GM19455 (cell line): ENCODE data around the gene ZNHIT3.
"Not testable (repeated sequence)": the region's sequence is repeated elsewhere in the genome, so short reads cannot be mapped to it uniquely, and the experiment has no call there.

Experiments used
- ATAC-seq: cut with Tn5 transposase; IDR thresholded peaks from one replicate; pipeline ENCODE4 v1.9.1; 2021; ENCODE audit not compliant: unreplicated experiment

ZNHIT3 gene

DNA sequence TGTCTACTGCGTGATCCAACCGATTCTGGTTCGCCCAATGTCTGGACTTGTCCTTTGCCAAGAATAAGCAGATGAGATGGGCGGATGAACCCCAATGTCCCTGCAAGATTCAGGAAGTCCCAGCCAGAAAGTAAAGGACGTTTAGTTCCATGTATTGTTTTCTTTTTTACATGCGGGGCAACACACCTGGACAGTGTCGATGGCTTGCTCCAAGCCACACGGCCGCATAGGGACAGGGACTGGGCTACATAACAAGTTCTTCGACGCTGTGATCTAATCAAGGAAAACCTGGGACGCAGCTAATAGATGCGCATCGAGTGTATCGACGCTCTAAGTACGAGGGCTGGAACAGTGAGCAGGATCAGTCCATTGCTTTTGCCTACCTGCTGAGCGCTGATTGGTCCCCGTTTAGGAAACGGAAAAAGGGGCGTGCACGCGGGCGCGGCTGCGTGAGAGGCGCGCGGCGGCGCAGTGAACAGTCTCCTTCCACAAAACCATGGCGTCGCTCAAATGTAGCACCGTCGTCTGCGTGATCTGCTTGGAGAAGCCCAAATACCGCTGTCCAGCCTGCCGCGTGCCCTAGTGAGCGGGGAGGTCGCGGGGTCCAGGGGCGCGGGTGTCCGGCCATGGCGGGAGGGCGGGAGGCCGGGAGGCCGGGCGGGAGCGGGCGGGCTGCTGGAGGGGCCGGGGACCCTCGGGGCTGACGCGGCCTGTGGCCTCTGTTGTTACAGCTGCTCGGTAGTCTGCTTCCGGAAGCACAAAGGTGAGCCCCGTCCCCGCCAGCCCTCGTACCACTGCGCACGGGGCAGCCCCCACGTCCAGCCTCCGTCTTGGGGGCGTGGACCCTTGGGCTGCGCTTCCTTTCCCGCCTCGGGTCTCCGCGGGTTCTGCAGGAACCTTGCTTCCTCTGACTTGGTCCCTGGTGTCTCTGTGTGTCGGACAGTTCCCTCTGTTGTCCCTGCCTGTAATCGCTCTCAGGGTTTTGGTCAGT lies at the start of gene ZNHIT3:
ZNHIT3 (plus strand) TSS at position 478 of the 991 bp plus-strand sequence; CDS start at position 497, 19 bp downstream.
- peak; percentile 84 for ATAC-seq

DNA sequence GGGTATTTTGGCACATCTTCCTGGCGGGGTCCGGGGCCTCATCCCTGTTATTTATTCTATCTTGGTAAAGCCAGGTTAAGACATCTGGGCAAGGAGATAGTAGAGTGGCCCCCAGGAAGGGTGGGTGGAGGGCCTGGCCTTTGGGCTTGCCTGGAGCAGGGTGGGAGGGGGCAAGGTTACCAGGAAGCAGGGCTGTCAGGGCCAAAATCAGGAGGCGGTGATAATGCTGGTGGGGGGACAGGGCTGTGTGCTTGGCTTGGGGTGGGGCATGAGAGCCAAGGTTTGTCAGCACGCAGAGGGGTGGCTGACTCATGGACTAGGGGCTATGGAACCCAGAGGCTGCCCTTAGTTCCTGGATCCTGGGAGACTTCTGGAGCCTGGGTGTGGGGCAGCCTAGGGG lies 44.7 kb upstream of the ZNHIT3 start:
- not testable (repeated sequence) for ATAC-seq

DNA sequence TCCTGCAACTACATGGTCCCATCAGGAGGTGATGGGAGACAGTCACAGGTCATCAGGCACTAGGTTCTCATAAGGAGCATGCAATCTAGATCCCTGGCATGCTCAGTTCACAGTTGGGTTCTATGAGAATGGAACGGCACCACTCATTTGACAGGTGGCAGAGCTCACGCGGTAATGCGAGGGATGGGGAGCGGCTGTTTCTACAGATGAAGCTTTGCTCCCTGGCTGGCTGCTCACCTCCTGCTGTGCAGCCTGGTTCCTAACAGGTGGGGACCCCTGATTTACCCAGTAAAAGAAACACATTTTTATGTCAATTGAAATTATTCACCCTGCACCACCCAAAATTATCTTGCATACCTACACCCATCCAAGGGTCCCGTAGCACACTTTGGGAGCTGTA lies 42.7 kb upstream of the ZNHIT3 start:
- no peak for ATAC-seq

DNA sequence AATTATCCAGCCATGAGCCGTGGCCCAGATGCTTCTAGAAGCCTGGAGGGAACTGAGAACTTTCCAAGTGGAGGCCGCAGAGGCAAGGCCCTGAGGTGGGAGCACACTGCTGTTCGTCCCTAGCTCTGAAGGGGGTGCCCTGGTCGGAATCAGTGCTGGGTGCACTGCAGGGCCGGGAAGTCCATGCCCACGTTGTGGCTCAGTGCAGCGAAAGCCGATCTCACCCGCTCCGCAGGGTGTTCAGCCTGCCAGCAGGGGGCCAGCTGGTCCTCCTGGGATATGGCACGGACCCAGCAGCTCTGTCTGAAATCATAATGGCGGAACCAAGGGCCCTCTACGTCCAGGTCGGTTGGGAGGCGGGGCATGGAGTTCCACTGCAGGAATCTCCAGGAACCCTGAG lies 36.5 kb upstream of the ZNHIT3 start:
- not testable (repeated sequence) for ATAC-seq

DNA sequence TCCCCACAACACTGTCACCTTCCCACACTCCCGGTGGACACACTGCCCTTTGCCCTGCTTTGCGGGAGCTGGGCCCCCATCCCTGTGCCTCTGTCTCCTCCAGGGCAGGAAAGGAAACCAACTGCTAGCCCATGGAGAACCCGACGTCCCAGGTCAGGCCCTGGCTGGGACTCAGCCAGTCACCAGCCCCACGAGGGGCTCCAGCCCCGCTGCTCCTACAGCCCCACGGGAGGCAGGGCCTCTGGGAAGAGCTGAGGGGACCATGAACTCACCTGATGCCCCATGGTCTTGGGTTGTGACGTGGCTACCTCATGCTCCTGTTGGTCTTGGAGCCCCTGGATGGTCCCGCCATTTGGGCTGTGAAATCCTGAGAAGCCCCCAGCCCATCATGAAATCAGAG lies 33.6 kb upstream of the ZNHIT3 start:
- not testable (repeated sequence) for ATAC-seq

DNA sequence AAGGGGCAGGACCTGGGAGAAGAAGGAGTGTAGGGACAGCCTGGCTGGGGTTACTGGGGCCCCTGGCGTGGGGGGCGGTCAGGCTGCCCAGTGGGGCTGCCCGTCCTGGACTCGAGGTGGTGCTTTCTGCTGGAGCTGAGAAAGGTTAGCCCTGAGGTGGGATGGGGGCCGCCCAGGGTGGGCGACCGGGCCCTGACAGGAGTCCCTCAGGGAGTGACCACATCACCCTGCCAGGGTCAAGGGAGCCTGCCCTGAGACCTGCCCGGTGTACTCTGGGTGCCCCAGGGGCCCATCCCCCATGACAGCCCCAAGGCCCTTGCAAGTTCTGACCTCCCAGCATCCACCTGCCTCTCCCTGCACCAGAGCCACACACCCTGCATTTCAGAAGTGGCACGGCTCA lies 28.8 kb upstream of the ZNHIT3 start:
- ATAC-seq: not testable (repeated sequence)

DNA sequence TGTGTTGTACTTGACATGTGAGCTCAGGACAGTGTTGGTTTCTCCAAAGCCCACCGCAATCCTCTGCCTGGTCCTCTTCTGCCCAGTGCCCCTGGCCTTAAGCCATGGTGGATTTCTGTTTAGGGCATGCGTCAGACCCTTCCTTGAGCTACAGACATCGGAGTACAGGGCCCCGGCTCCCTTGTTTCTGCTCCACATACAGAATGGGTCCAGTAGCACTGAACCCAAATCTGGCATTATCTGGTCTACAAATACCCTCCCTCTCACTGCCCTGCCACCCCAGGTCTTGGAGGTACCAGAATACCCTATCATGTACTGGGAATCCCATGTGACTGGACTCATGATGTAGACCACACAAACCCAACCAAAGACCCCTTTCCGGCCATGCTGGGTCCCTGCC lies 27.4 kb upstream of the ZNHIT3 start:
- ATAC-seq: no peak

DNA sequence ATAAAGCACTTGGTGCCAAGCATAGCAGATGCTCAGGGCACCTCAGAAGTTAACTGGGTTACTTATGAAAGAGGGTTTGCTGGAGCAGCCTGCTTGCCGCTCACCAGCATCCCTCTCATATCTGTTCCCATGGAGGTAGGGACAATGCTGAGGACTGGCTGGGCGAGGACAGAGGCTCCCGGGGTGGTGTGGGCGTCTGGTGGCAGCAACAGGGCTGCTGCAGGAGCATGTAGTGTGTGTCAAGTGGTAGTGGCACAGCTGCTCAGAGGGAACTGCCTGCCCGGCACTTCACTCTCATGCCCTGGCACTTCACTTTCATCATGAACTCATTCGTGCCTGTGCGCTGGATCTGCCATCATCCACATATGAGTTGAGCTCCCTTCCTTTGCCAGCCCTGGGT lies 26.9 kb upstream of the ZNHIT3 start:
- ATAC-seq: no peak

DNA sequence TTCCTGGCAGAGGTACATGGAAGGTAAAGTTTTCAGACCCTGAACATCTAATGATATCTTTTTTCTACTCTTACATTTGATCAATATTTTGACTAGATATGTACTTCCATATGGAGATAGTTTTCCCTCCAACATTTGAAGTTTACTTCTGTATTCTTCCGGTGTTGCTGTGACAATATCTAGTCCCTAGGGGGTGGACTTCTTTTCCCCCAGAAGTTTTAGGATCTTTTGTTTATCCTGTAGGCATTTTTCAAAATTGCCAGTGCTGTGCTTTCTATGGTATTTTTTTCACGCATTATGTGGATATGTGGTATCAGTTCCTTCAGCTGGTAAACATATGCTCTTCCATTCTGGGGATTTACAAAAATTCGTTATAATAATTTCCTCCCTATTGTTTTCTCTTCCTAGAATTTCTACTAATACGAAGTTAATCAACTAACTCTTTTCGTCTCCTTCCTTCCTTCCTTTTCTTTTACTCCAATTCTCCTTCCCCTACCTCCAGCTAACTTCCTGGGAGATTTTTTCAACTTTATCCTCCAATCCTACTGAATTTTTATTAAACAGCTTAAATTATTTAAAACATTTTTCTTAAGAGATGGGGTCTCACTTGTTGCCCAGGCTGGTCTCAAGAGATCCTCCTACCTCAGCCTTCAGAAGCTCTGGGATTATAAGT lies 26.1 kb upstream of the ZNHIT3 start:
- no peak for ATAC-seq

DNA sequence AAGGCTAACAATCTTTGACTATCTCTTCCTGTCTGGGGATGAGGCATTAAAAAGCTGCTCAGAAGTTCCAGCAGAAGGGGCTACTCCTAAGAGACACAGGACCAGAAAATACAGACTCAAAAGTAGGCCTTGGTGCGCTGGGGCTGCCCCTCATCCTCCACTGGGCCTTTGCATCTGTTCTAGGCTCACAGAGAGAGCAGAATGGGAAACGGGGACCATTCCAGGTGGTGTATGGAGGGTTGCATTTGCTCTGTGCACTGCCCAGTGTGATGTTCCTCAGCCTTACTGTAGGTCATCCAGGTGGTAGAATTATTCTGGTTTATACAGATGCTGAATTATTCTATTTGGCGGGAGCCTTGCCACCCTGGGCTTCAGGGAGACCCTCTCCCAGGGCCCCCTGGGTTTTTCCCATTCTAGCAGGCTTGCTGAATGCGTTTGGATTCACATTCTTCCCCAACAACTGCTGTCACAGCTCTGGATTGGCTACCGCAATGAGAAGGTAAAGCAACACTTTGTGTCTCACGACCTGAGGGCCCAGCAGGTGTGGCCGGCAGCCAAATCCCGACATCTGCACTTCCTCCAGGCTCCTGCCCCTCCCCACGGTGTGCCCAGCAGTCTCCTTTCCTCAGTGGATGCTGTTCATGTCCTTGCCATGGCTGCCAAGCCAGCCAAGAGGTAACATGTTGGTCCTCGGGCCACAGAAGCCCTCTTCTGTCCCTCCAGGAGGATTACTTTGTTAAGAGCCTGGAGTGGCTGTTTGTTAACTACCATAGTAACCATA lies 25.0 kb upstream of the ZNHIT3 start:
- no peak for ATAC-seq

DNA sequence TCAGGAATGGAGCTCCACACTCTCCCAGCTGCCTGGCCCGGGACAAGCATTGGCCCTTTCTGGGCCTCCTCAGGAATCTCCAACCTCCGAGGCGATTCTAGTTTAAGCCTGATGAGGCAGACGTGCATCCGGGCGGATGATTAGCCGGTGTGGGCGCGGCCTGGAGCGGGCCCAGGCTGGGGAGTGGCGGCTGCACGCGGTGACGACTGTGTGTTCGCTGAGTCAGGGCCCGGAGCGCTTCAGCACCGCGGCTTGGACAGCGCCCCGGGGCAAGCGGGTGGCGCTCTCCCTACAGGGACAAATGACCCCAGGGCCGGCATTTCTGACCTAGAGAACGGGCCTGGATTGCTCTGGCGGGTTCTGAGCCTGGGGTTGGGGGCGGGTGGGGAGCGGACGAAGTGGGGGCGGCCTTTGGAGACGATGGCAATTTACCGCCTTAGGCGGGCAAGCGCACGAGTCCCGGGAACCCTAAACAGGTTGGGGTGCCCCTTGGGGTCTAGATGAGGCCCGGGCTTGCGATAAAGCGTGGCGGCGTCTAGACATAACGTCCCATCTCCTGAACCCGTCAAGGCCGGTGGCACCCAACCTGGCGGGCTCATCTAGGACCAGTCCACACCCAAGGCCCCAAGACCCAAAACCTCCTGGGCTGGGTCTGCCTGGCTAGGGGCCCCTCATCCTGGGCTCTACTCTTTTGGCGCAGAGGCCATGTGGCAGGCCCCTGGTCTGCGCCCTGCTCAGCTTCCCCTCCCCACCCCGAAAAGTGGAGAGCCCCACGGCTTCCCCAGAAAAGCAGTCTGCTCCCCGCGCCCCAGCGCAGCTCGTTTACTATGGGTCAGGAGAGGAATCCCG lies 22.3 kb upstream of the ZNHIT3 start:
- ATAC-seq: no peak

DNA sequence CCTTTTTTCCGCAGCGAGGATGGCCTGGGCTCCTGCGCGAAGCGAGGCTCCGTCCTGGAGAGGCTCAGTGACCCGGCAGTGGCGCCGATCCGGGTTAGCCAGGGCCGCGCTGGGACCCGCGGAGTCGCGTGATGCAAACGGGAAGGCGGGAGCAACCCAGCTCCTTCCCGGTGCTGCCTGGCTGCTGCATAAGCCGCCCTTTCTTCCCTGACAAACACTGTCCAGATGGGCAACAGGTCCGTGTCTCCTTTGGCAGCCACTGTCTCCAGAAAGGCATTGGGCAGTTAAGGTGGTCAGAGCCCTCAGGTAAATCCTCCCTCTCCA lies 21.8 kb upstream of the ZNHIT3 start:
- no peak for ATAC-seq

DNA sequence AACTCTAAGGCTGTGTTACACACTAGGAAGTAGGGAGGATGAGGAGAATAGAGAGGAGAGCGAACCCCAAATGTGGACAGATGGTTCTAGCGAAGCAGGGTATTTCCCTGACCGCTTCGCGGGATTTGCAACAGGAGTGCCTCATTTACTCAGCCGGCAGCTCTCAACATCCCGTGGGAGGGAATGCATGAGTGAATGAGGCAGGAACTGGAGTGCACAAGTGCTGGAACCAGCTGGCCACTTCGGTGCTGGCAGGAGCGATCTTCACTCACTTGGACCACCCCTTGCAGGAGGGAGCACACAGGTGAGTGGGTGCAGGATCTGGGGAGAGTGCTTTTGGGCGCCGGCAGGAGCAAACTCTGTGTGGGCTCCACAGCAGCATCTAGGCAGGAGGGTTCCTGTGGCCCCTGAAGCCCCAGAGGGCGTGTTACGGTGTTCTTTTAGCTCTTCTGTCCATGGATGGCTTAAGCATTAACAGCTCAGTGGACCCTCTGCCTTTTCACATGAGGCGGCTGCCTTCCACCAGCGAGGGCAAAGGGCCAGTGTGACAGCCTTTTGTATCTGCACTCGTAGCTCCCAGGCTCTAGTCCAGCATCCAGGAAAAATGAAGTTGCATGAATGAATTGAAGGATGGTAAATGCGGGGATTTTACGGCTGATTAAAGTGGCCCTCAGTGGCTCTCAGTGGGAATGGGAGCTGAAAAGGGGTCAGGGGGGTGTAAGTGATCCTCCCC lies 17.4 kb upstream of the ZNHIT3 start:
- no peak for ATAC-seq

DNA sequence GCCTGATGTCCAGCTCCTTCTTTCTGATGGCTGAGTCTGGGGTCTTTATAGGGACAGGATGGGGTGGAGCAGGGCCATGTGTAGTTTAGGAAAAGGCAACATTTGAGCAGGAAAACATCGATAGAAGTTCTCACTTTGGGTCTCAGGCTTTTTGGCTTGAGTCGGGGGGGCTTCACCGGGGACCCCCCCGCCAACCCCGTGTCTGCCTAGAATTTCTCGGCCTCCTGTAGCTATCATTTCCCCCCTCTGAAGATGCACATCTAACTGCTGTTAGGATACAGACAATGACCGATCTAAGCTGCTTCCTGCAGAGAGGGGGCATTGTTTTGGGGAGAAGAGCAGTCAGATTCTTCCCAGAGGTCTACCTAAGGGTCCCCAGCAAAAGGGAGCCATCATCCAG lies 16.7 kb upstream of the ZNHIT3 start:
- ATAC-seq: no peak

DNA sequence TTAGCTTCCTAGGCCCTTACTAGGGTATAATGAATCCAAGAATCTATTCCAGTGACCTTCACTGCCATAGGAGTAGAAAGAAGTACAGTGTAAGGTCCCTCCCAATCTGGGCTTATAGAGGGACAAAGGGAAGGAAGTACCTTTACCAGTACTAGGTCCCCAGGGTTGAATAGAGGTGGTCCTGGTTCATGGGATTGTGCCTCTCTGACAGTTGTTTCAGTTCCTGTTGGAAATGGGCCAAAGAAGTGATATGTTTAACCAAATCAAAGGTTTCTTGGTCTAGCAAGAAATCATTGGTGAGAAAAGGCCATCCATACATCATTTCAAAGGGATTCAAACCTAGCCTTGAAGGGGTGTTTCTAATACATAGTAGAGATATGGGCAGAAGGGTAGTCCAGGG lies 16.0 kb upstream of the ZNHIT3 start:
- no peak for ATAC-seq

DNA sequence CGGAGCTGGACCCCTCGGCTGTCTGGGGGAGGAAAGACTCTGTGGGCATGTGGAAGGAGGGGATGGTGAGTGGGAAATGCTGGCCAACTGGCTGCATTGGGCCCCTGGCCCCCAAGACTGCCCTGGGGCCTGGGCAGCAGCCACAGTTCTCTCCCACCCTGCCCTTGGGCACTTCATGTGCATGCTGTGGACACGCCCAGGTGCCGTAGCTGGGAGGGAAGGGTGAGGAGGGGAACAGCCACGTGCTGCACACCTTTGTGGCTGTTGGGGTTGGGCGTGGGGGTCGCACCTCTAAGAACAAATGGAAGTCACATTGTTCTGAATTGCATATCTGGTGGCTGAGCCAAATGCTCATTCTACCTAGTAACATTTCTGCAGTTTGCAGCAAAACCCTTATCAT lies 11.9 kb upstream of the ZNHIT3 start:
- no peak for ATAC-seq

DNA sequence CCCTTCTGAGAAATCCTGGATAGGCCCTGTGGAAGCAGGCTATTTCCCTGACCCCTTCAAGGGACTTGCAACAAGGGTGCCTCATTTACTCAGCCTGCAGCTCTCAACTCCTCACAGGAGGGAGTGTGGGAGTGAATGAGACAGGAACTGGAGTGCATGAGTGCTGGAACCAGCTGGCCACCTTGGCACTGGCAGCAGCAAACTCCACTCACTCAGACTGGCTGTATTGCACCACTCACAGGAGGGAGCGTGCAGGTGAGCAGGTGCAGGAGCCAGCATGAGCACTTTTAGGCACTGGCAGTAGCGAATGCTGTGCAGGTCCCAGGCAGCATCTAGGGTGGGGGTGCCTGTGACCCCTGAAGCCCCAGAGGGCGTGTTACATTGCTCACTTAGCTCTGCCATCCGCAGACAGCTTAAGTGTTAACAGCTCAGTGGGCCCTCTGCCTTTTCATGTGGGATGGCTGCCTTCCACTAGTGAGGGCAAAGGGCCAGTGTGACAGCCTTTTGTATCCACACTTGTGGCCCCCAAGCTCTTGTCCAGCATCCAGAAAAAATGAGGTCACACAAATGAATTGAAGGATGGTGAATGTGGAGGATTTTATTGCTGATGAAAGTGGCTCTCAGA lies 11.0 kb upstream of the ZNHIT3 start:
- ATAC-seq: no peak

DNA sequence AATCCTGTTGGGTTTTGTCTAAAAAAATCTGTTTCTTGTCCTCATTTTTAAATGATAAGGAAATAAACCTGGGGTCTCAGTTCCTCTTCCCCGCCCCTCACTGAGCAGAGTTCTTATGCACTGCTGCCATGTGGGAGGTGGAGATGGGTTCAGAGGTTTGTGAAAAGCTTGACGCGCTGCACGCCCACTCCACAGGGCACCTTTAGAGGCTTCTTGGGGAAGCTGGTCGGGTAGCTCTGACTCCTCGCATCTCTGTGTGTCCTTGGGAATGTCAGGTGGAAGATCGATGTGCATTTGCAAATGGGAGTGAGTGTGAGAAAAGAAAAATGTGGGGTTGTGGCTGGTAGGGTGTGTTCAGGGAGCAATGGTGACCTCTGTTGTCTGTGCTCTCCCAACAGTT lies 4.7 kb upstream of the ZNHIT3 start:
- no peak for ATAC-seq
